ENCODE data around the gene FAM120B. TPM values are rescaled to one million over a fixed set of nuclear protein-coding genes. Genes with fewer than 3 reads are reported as not detected.
"Not testable (repeated sequence)": the region's sequence is repeated elsewhere in the genome, so short reads cannot be mapped to it uniquely, and the experiment has no call there.

FAM120B gene
- total RNA-seq, 4 donors from 2014 or later = 10.7 to 17.0 (median 13.5) TPM

DNA sequence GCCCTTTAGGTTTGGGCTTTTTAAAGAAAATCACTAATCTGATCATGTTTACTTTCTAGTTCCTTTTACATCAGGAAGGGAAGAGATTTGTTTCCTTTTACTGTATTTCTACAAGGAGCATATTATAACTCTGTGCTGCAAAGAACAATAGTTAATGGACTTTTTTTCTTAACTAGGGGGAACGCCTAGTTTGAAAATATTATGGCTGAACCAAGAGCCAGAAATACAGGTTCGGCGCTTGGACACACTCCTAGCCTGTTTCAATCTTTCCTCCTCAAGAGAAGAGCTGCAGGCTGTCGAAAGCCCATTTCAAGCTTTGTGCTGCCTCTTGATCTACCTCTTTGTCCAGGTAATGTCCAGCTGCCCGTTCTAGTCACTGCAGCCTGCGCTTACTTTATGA is 41.4 kb downstream of the FAM120B start:
- ATAC-seq = no peak
- H3K27ac ChIP-seq = peak overlapping the region in 1 of 4 donors; percentile 29
- H3K36me3 ChIP-seq = peaks cover 0 to 26% of the 10 kb centered on the region in 2 donors
- TF ChIP-seq CTCF (IDR thresholded peaks at IDR 0.05 in 4 of 5, conservative IDR thresholded peaks at IDR 0.05 in 1 of 5) = no peak
- no peak for TF ChIP-seq POLR2A (IDR thresholded peaks at IDR 0.05)
- no peaks in the 10 kb centered on the region for H3K27me3 ChIP-seq
- DNase-seq = no peak
- no peak overlapping the region for H3K4me3 ChIP-seq
- H3K4me1 ChIP-seq = peaks cover 10 to 12% of the 10 kb centered on the region in 2 donors
- in situ Hi-C loops (cut with MboI; ENCODE audit: low sequenced_read_pairs in 4 of 4) = no loop called here
- H3K9me3 ChIP-seq = no peaks in the 10 kb centered on the region
- intact Hi-C loops (cut with DNase I; ENCODE audit: low total_unique reads) = no loop called here

DNA sequence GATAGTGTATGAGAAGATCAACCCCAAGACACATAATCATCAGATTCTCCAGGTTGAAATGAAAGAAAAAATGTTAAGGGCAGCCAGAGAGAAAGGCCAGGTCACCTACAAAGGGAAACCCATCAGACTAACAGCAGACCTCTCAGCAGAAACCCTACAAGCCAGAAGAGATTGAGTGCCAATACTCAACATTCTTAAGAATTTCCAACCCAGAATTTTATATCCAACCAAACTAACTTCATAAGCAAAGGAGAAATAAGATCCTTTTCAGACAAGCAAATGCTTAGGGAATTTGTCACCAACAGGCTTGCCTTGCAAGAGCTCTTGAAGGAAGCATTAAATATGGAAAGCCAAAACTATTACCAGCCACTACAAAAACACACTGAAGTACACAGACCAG is 44.9 kb downstream of the FAM120B start:
- H3K27ac ChIP-seq; in situ Hi-C loops (cut with MboI; ENCODE audit: low sequenced_read_pairs in 4 of 4); intact Hi-C loops (cut with DNase I; ENCODE audit: low total_unique reads); DNase-seq; H3K4me3 ChIP-seq; H3K9me3 ChIP-seq; H3K27me3 ChIP-seq; ATAC-seq: not testable (repeated sequence)
- peaks cover 0 to 26% of the 10 kb centered on the region in 2 donors for H3K36me3 ChIP-seq
- peaks cover 10 to 12% of the 10 kb centered on the region in 2 donors for H3K4me1 ChIP-seq

DNA sequence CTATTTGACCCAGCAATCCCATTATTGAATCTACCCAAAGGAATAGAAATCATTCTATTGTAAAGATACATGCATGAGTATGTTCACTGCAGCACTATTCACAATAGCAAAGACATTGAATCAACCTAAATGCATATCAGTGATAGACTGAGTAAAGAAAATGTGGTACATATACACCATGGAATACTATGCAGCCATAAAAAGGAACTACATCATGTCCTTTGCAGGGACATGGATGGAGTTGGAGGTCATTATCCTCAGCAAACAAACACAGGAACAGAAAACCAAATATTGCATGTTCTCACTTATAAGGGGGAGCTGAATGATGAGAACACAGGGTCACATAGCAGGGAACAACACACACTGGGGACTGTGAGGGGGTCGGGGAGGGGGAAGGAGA is 48.6 kb downstream of the FAM120B start:
- in situ Hi-C loops (cut with MboI; ENCODE audit: low sequenced_read_pairs in 4 of 4); DNase-seq; H3K27ac ChIP-seq; H3K4me3 ChIP-seq; ATAC-seq; intact Hi-C loops (cut with DNase I; ENCODE audit: low total_unique reads); H3K9me3 ChIP-seq; H3K27me3 ChIP-seq: not testable (repeated sequence)
- peaks cover 0 to 27% of the 10 kb centered on the region in 2 donors for H3K36me3 ChIP-seq
- peaks cover 0 to 10% of the 10 kb centered on the region in 2 donors for H3K4me1 ChIP-seq

GRCh38 chr6:170355661-170356060 is 49.1 kb downstream of the FAM120B start:
- ATAC-seq (no peak), DNase-seq (no peak)
- intact Hi-C loops (cut with DNase I; ENCODE audit: low total_unique reads) = no loop called here
- H3K27me3 ChIP-seq = no peaks in the 10 kb centered on the region
- no peak overlapping the region for H3K27ac ChIP-seq
- H3K9me3 ChIP-seq = no peaks in the 10 kb centered on the region
- in situ Hi-C loops (cut with MboI; ENCODE audit: low sequenced_read_pairs in 4 of 4) = no loop called here
- TF ChIP-seq CTCF (IDR thresholded peaks at IDR 0.05 in 4 of 5, conservative IDR thresholded peaks at IDR 0.05 in 1 of 5) = no peak
- no peak for TF ChIP-seq POLR2A (IDR thresholded peaks at IDR 0.05)
- H3K4me3 ChIP-seq = no peak overlapping the region
- H3K36me3 ChIP-seq = peaks cover 0 to 26% of the 10 kb centered on the region in 2 donors
- H3K4me1 ChIP-seq = peaks cover 0 to 10% of the 10 kb centered on the region in 2 donors

DNA sequence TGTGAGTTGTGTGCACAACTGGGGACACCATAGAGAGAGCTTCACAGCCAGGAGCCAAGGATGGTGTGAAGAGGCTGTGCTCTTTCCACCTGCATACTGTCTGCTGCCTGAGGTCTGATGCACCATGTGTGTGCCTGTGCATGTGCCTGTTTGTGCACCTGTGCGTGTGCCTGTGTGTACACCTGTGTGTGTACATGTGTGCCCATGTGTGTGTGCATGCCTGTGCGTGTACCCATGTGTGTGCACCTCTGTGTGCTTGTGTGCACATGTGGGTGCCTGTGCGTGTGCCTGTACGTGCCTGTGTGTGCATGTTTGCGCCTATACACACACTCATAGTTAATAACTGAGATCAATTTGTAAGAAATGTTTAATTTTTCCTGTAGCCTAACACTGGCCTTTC is 51.3 kb downstream of the FAM120B start:
- no peaks in the 10 kb centered on the region for H3K27me3 ChIP-seq
- no peaks in the 10 kb centered on the region for H3K9me3 ChIP-seq
- in situ Hi-C loops (cut with MboI; ENCODE audit: low sequenced_read_pairs in 4 of 4) (no loop called here), intact Hi-C loops (cut with DNase I; ENCODE audit: low total_unique reads) (no loop called here)
- no peak for ATAC-seq
- peaks cover 0 to 10% of the 10 kb centered on the region in 2 donors for H3K4me1 ChIP-seq
- H3K27ac ChIP-seq = no peak overlapping the region
- peaks cover 0 to 27% of the 10 kb centered on the region in 2 donors for H3K36me3 ChIP-seq
- DNase-seq = no peak
- no peak overlapping the region for H3K4me3 ChIP-seq
- TF ChIP-seq CTCF (IDR thresholded peaks at IDR 0.05 in 4 of 5, conservative IDR thresholded peaks at IDR 0.05 in 1 of 5) (no peak), POLR2A (IDR thresholded peaks at IDR 0.05) (no peak)

- peaks cover 0 to 10% of the 10 kb centered on the region in 2 donors for H3K4me1 ChIP-seq
- H3K9me3 ChIP-seq = no peaks in the 10 kb centered on the region
- TF ChIP-seq POLR2A (IDR thresholded peaks at IDR 0.05) (no peak), CTCF (IDR thresholded peaks at IDR 0.05 in 4 of 5, conservative IDR thresholded peaks at IDR 0.05 in 1 of 5) (no peak)
- H3K27me3 ChIP-seq = no peaks in the 10 kb centered on the region
- H3K36me3 ChIP-seq = peaks cover 0 to 27% of the 10 kb centered on the region in 2 donors
- H3K4me3 ChIP-seq = no peak overlapping the region
- ATAC-seq = no peak
- in situ Hi-C loops (cut with MboI; ENCODE audit: low sequenced_read_pairs in 4 of 4) = no loop called here
- intact Hi-C loops (cut with DNase I; ENCODE audit: low total_unique reads) = no loop called here
- DNase-seq = no peak
- no peak overlapping the region for H3K27ac ChIP-seq
Observed at GRCh38 chr6:170358496-170358895, 51.9 kb downstream of the FAM120B start.

Data from gastrocnemius medialis (tissue), 4 donors.